Nephron (organoid): ENCODE data around the gene PTCH1.

ENCODE experiments used
- H3K27ac Mint-ChIP-seq, 3 experiments: 2 replicates each; pipeline ENCODE4 v1.8.0; 2020; ENCODE audit warnings: mixed read lengths in 3 of 3, mild to moderate bottlenecking in 2 of 3, moderate library complexity in 1 of 3
- H3K27me3 Mint-ChIP-seq: 2 replicates; pipeline ENCODE4 v1.8.0; 2021; ENCODE audit warnings: low read depth, mild to moderate bottlenecking, moderate library complexity, mixed read lengths
- H3K36me3 Mint-ChIP-seq: 2 replicates; pipeline ENCODE4 v1.8.0; 2020; ENCODE audit warnings: low read depth, mixed read lengths
- H3K4me1 Mint-ChIP-seq: 2 replicates; pipeline ENCODE4 v1.8.0; 2020; ENCODE audit warnings: mixed read lengths
- H3K4me3 Mint-ChIP-seq, 3 experiments: 2 replicates each; pipeline ENCODE4 v1.8.0; 2020; ENCODE audit warnings: mild to moderate bottlenecking in 3 of 3, mixed read lengths in 3 of 3, moderate library complexity in 2 of 3
- H3K9me3 Mint-ChIP-seq: 2 replicates; pipeline ENCODE4 v1.8.0; 2020; ENCODE audit warnings: mixed read lengths
- CTCF ChIP-seq, 3 experiments: fragments of 200-600 bp; sonication (generic); IDR thresholded peaks; one replicate each; pipeline ENCODE4 v1.5.0; 2021; ENCODE audit warnings: antibody characterized with exemption in 3 of 3; ENCODE audit not compliant: unreplicated experiment in 3 of 3

The PTCH1 gene

GRCh38 chr9:95516734-95517558, at the start of gene PTCH1:
TSS of gene PTCH1 (minus strand) at chr9:95516971.
- Mint-ChIP-seq H3K36me3 (no peaks in the 10 kb centered on the region), H3K27ac (peak within 1 kb of the TSS; percentile 62 to 92 (median 91)), H3K27me3 (peaks cover 57% of the 10 kb centered on the region), H3K4me3 (peak within 1 kb of the TSS; percentile 95 to 98 (median 96)), H3K9me3 (no peaks in the 10 kb centered on the region), H3K4me1 (peaks cover 34% of the 10 kb centered on the region)
- no peak for TF ChIP-seq CTCF (IDR thresholded peaks at IDR 0.05; ENCODE audit: unreplicated experiment in 3 of 3)

GRCh38 chr9:95565982-95566381, 49.2 kb upstream of the PTCH1 start:
- TF ChIP-seq CTCF (IDR thresholded peaks at IDR 0.05; ENCODE audit: unreplicated experiment in 3 of 3): no peak
- Mint-ChIP-seq H3K9me3 (no peaks in the 10 kb centered on the region), H3K27me3 (peaks cover 27% of the 10 kb centered on the region), H3K36me3 (no peaks in the 10 kb centered on the region), H3K4me1 (peaks cover 5% of the 10 kb centered on the region), H3K27ac (no peak overlapping the region), H3K4me3 (no peak overlapping the region)

GRCh38 chr9:95561913-95562312, 45.1 kb upstream of the PTCH1 start:
- TF ChIP-seq CTCF (IDR thresholded peaks at IDR 0.05; ENCODE audit: unreplicated experiment in 3 of 3): no peak
- H3K4me1 Mint-ChIP-seq: peaks cover 5% of the 10 kb centered on the region
- H3K27me3 Mint-ChIP-seq: peaks cover 29% of the 10 kb centered on the region
- no peak overlapping the region for H3K4me3 Mint-ChIP-seq
- H3K36me3 Mint-ChIP-seq: no peaks in the 10 kb centered on the region
- H3K27ac Mint-ChIP-seq: no peak overlapping the region
- H3K9me3 Mint-ChIP-seq: peaks cover 4% of the 10 kb centered on the region

DNA sequence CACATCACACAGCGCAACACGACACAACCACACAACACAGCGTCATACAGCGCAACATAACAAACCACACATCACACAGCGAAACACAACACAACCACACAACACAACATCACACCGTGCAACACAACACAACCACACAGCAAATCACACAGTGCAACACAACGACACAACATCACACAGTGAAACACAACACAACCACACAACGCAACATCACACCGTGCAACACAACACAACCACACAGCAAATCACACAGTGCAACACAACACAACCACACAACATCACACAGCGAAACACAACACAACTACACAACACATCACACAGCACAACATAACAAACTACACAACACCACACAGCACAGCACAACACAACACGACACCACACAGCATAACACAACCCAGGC, 40.4 kb upstream of the PTCH1 start:
- no peak for TF ChIP-seq CTCF (IDR thresholded peaks at IDR 0.05; ENCODE audit: unreplicated experiment in 3 of 3)
- H3K4me1 Mint-ChIP-seq: no peaks in the 10 kb centered on the region
- H3K36me3 Mint-ChIP-seq: no peaks in the 10 kb centered on the region
- peaks cover 21% of the 10 kb centered on the region for H3K9me3 Mint-ChIP-seq
- H3K27ac Mint-ChIP-seq: no peak overlapping the region
- no peak overlapping the region for H3K4me3 Mint-ChIP-seq
- peaks cover 38% of the 10 kb centered on the region for H3K27me3 Mint-ChIP-seq

- peaks cover 21% of the 10 kb centered on the region for H3K9me3 Mint-ChIP-seq
- no peak overlapping the region for H3K4me3 Mint-ChIP-seq
- H3K4me1 Mint-ChIP-seq: no peaks in the 10 kb centered on the region
- peaks cover 44% of the 10 kb centered on the region for H3K27me3 Mint-ChIP-seq
- no peak for TF ChIP-seq CTCF (IDR thresholded peaks at IDR 0.05; ENCODE audit: unreplicated experiment in 3 of 3)
- no peaks in the 10 kb centered on the region for H3K36me3 Mint-ChIP-seq
- H3K27ac Mint-ChIP-seq: no peak overlapping the region
These were observed 39.8 kb upstream of the PTCH1 start for GRCh38 chr9:95556521-95556920.
